H4 (cell line): Measurements from ENCODE around the gene PPT2. TPM values are rescaled to one million over a fixed set of nuclear protein-coding genes. Genes with fewer than 3 reads are reported as not detected.

ENCODE experiments used
- DNase-seq: peaks from one replicate; pipeline ENCODE4 v3.0.0-alpha.2; 2015; ENCODE audit warnings: low spot score
- total RNA-seq: library from RNA; depleted of rRNA; stranded (reverse); fragments of >200 nt; shearing (Covaris generic); gene quantifications from 2 replicates; pipeline ENCODE4 v1.2.3, GENCODE V29; 2014; rRNA removed

Gene PPT2
- 19.3 and 25.7 TPM in 2 replicates for total RNA-seq

- peak; percentile 90 for DNase-seq
Observed at GRCh38 chr6:32153564-32154513, at the start of gene PPT2. PPT2 (plus strand) TSS chr6:32154141; CDS start chr6:32154595, 454 bp downstream.

GRCh38 chr6:32105433-32105832 lies 48.5 kb upstream of the PPT2 start:
- DNase-seq = no peak

GRCh38 chr6:32107406-32107805 lies 46.5 kb upstream of the PPT2 start:
- DNase-seq = no peak

- peak; percentile 47 for DNase-seq
Observed at GRCh38 chr6:32108094-32108627, 45.8 kb upstream of the PPT2 start.

GRCh38 chr6:32108727-32109113 lies 45.2 kb upstream of the PPT2 start:
- no peak for DNase-seq

GRCh38 chr6:32109114-32109764 lies 44.7 kb upstream of the PPT2 start, which contains the start of gene TNXB:
TNXB (minus strand) TSS chr6:32109338; CDS start chr6:32098198, 11,140 bp downstream.
- no peak for DNase-seq

- DNase-seq = no peak
Observed at GRCh38 chr6:32109765-32110160, 44.2 kb upstream of the PPT2 start.

- DNase-seq = no peak
Observed at GRCh38 chr6:32110632-32111031, 43.3 kb upstream of the PPT2 start.

GRCh38 chr6:32111424-32112066 lies 42.4 kb upstream of the PPT2 start:
- DNase-seq = no peak

GRCh38 chr6:32112431-32112980 lies 41.4 kb upstream of the PPT2 start:
- no peak for DNase-seq

- peak; percentile 39 for DNase-seq
Observed at GRCh38 chr6:32113386-32114352, 40.3 kb upstream of the PPT2 start.

- no peak for DNase-seq
Observed at GRCh38 chr6:32114796-32115195, 39.1 kb upstream of the PPT2 start.

- DNase-seq = no peak
Observed at GRCh38 chr6:32115623-32116022, 38.3 kb upstream of the PPT2 start.

- no peak for DNase-seq
Observed at GRCh38 chr6:32116674-32117073, 37.3 kb upstream of the PPT2 start.

GRCh38 chr6:32117461-32117860 lies 36.5 kb upstream of the PPT2 start:
- DNase-seq = no peak

GRCh38 chr6:32118782-32119628 lies 34.9 kb upstream of the PPT2 start:
- peak; percentile 70 for DNase-seq

GRCh38 chr6:32120573-32121059 lies 33.3 kb upstream of the PPT2 start:
- DNase-seq = no peak

- no peak for DNase-seq
Observed at GRCh38 chr6:32123681-32124080, 30.3 kb upstream of the PPT2 start.

GRCh38 chr6:32126880-32127279 lies 27.1 kb upstream of the PPT2 start:
- DNase-seq = no peak

GRCh38 chr6:32127409-32127716 lies 26.6 kb upstream of the PPT2 start:
- no peak for DNase-seq
